GM12891 (cell line): ENCODE results near the gene RAP1B.

Experiments used
- POLR2A ChIP-seq: IDR thresholded peaks from 2 replicates; pipeline ENCODE4 v1.6.1; 2011; ENCODE audit warnings: low read depth, low read length, control low read depth
- POLR2AphosphoS5 ChIP-seq: IDR thresholded peaks from 2 replicates; pipeline ENCODE4 v1.6.1; 2011; ENCODE audit warnings: low read depth, low read length, control low read depth

DNA sequence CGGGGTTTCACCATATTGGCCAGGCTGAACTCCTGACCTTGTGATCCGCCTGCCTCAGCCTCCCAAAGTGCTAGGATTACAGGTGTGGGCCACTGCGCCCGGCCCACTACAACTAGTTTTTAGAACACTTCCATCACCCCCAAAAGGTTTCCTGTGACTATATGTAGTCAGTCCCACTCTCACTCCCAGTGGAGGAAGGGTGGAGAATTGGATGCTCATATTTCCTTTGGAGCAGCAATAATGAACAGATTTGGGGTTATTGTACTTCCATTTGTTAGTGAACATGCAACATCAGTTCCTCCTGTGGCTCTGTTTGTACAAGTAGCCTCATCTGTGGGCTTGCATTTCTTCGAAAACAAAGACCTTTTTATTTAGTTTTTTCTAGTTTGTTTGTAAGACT, 35.8 kb downstream of the RAP1B start:
- TF ChIP-seq POLR2AphosphoS5: no peak
- TF ChIP-seq POLR2A: no peak
